ENCODE data around the gene TECR. TPM values are rescaled to one million over a fixed set of nuclear protein-coding genes. Genes with fewer than 3 reads are reported as not detected.

TECR gene
- total and polyA plus RNA-seq, 8 donors, result 41.8 to 129 (median 56.9) TPM

- intact Hi-C loops (cut with DNase I), result no loop called here
- no peak for FAIRE-seq
Measured at GRCh38 chr19:14556662-14557188, 27.3 kb downstream of the TECR start.

GRCh38 chr19:14558370-14559066 lies 29.1 kb downstream of the TECR start:
- ATAC-seq, result no peak
- Histone ChIP-seq H3K4me3 (no peak overlapping the region), H3K36me3 (no peaks in the 10 kb centered on the region), H3K27ac (no peak overlapping the region), H3K27me3 (no peaks in the 10 kb centered on the region), H3K9me3 (no peaks in the 10 kb centered on the region), H3K4me1 (peaks cover 0 to 7% (median 7%) of the 10 kb centered on the region in 3 donors)
- intact Hi-C loops (cut with DNase I), result no loop called here
- no peak for TF ChIP-seq CTCF (IDR thresholded peaks at IDR 0.05)
- DNase-seq, result peak in 1 of 6 donors; percentile 63
- no peak for FAIRE-seq
- 86 to 91% methylated on average over 23 of the region's 23 CpGs for whole genome bisulfite sequencing, 2 donors

More at GRCh38 chr19:14556662-14557188, 27.3 kb downstream of the TECR start:
- peak; percentile 86 to 95 (median 90) for ATAC-seq
- peak overlapping the region in 1 of 4 donors; percentile 6 for H3K4me3 ChIP-seq
- peak; percentile 57 to 91 (median 78) for DNase-seq
- H3K27ac ChIP-seq, result no peak overlapping the region
- no peaks in the 10 kb centered on the region for H3K36me3 ChIP-seq
- H3K9me3 ChIP-seq, result no peaks in the 10 kb centered on the region
- WGBS, 2 donors, result 10 to 11% methylated on average over 15 to 18 of the region's 18 CpGs
- peaks cover 0 to 7% (median 4%) of the 10 kb centered on the region in 3 donors for H3K4me1 ChIP-seq
- TF ChIP-seq CTCF (IDR thresholded peaks at IDR 0.05), result peak; percentile 95 to 98 (median 96)
- no peaks in the 10 kb centered on the region for H3K27me3 ChIP-seq

- Histone ChIP-seq H3K9me3 (no peaks in the 10 kb centered on the region), H3K4me1 (peaks cover 0 to 7% (median 7%) of the 10 kb centered on the region in 3 donors), H3K27me3 (no peaks in the 10 kb centered on the region), H3K36me3 (no peaks in the 10 kb centered on the region), H3K4me3 (no peak overlapping the region), H3K27ac (no peak overlapping the region)
- no peak for FAIRE-seq
- WGBS, 2 donors, result 76 to 80% methylated on average over 28 of the region's 28 CpGs
- peak in 1 of 6 donors; percentile 61 for DNase-seq
- intact Hi-C loops (cut with DNase I), result no loop called here
- ATAC-seq, result no peak
- no peak for TF ChIP-seq CTCF (IDR thresholded peaks at IDR 0.05)
Measured at GRCh38 chr19:14559916-14560775, 30.8 kb downstream of the TECR start.

- H3K27ac ChIP-seq, result no peak overlapping the region
- no peak overlapping the region for H3K4me3 ChIP-seq
- WGBS, 2 donors, result 86 to 95% methylated on average over 6 of the region's 6 CpGs
- FAIRE-seq (no peak), ATAC-seq (no peak), DNase-seq (no peak)
- H3K36me3 ChIP-seq, result no peaks in the 10 kb centered on the region
- H3K27me3 ChIP-seq, result no peaks in the 10 kb centered on the region
- H3K9me3 ChIP-seq, result no peaks in the 10 kb centered on the region
- H3K4me1 ChIP-seq, result peaks cover 0 to 7% (median 7%) of the 10 kb centered on the region in 3 donors
- intact Hi-C loops (cut with DNase I), result no loop called here
- no peak for TF ChIP-seq CTCF (IDR thresholded peaks at IDR 0.05)
Measured at GRCh38 chr19:14560776-14561108, 31.3 kb downstream of the TECR start.

Measured in pancreas (tissue), 10 donors.